Hematopoietic multipotent progenitor cell treated with erythropoietin and hydrocortisone succinate and interleukin-3 and kit ligand, for 8 days (in vitro differentiated cells): ENCODE measurements around the gene SMARCA2.

ENCODE experiments used
- DNase-seq: peaks from one replicate; pipeline ENCODE4 v3.0.0-alpha.2; 2015

The SMARCA2 gene

DNA sequence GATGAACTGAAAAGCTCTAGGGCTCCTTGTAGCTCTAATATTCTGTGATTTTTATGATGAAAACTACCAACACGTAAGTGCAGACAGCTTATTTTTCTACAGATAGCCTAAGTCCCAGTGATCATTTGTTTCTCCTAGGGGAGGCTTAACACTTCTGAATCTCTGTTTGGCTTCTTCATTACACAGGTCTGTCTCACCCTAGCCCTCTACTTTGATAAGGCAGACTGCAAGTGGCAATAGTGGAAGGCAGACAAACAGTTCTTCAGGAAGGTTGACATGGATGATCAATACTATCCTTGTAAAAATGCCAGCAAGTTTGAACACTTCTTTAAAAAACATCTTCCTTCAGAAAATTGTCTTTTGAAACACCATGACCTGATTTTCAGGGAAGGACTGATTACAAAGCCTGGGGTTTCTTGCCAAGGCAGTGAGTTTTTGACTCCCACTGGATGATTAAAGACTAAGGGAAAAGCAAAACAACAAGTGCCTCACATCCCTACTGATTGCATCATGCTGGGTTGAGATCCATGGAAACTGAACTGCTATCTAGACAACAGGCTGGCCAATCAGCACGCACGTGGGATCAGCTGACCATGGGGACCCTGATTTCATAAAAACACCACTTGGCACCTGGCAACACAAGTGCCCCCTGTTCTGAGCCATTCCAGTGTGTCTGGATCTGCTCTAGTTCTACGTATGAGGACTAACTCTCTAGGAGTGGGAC is 212.2 kb downstream of the SMARCA2 start:
- no peak for DNase-seq

DNA sequence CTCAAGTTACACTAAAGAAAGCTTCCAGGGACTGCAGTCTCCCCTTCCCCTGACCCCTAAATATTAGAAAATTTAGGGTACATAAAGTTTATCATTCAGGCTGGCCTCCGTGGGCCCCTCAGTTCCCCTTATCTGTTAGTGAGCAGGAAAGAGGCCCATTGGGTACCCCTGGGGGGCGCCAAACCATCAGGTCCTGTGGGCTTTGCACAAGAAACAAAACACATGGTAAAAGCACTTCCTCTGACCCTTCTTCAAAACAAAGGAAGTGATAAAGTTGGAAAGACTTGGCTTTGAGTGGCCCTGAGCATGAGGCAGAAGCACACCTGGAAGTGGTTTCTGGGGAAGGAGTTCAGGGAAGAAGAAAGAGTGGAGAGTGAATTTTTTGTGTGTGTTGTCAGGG is 213.0 kb downstream of the SMARCA2 start:
- DNase-seq = peak; percentile 55

DNA sequence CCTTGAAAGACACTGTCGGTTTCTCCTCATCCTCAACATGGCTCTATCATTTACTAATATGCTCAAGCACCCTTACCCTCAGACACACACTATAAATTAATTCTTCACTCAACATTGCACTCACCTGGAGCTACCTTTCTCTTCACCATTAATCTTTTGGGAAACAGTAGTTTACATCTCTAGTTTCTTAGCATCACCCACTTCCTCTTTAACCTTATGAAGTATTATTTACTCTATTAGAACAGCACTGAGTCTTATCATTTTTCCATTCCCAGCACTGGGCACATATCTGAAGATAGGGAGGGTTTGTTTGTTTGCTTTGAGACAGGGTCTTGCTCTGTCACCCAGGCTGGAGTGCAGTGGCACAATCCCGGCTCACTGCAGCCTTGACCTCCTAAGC is 213.5 kb downstream of the SMARCA2 start:
- DNase-seq = no peak

DNA sequence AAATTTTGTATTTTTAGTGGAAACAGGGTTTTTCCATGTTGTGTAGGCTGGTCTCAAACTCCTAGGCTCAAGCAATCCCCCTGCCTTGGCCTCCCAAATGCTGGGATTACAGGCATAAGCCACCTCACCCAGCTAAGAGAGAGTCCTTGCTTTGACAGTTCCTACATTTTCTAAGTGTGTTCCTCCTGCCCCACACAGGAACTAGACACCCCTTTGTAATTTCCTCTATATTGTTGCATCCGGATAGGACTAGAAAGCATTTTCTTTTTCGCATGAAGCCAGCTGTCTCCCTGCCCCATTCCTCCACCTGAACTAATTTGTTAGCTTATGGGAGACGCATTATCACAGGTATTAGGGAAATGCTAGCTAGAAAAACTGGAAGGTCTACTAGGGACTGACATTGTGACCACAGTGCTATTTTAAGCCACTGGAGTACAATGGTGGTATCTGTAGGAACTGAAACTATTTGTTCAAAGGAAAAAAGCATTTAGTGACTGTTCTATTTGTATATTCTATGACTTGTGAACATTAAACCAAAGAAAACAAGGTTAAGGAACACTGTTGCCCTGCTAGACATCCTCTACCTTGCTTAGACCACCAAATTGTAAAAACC is 214.1 kb downstream of the SMARCA2 start:
- DNase-seq = no peak

DNA sequence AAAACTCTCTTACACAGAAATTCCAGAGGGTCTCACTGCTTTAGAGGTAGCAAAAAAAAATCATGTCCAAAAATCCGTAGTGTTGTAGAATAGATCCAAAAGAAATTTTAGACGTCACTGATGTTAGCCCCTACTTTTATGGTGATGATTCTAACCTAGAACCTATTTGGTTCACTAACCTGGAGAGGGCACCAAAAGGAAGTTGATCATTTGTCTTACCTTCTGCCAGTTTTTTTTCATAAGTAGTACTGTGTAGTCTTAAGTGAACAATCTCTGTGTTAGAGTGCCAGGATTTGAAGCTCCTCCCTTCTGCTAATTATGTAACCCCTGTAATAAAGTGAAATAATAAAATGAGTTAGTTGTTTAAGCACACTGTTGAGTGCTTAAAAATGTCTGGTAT is 215.2 kb downstream of the SMARCA2 start:
- no peak for DNase-seq

DNA sequence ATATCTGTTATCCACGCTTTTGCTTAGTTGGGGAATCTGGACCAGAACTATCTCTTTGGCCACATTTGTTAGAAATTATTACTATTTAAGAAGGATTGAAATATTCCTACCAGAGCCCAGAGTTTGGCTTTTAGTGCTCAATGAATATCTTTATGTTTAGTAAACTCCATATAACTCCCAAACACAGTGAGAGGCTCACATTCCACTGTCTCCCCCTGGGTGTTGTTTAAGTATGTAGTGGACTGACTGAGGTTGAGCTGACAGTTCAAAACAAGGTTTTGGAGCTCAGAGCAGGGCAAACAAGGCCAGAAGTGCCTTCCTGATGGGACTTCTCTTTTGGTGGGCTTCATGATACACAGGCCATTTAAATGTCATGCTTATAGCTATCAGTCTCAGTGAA is 216.0 kb downstream of the SMARCA2 start:
- no peak for DNase-seq

DNA sequence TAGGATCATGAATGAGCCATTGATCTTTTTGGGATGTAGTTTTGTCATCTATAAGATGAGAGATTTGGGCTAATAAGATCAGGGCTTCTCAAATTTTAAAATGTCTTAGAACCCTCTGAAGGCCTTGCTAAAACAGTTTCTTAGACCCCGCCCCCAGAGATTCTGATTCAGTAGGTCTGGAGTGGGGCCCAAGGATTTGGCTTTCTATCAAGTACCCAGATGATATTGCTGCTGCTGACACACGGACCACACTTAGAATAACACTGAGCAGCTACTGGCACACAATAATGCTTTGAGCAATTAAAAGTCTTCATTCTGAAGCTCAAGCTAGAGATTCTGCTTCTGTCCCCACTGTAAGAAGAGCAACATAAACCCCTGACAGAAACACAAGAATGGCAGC is 216.7 kb downstream of the SMARCA2 start:
- no peak for DNase-seq

DNA sequence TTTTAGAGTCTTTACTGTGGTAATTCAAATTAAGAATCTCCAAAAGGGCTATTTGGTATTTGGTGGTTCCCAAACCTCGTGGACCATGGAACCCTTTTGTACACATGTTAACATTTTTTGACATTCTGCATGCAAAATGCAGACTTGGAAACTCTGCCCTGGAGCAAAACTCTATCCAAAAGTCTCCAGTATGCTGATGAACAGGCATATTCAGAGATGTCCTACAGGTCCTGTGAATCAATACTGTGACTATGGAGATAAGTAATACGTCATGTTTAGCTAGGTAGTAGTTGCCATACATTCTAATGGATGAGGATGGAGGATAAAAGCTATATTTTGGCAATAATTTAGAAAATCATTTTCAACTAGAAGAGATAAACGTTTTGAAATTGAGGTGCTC is 218.1 kb downstream of the SMARCA2 start:
- no peak for DNase-seq

DNA sequence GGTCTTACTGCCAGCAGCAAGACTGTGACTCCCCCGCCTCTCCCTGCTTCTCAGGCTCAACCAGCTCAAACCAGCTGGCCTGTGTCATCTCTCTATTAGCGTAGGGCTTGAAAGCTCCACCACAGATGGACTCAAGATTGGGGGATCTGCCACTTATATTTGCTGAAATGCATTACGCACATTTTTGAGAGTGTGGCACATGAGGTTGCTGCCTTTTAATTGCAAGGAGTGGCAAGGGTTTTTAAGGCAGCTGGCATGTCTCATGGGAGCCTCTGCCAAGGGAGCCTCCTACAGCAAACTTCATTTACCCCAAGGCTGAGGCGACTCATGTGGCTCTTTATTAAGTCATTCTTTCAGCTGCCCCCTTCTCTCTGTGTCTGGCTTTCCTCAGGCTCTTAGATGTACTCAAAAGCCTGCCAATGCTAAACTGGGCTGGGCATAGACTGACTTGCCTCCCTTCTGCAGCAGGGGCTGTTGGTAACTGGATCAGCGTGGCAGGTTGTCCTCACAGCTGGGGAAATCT is 219.3 kb downstream of the SMARCA2 start:
- no peak for DNase-seq

DNA sequence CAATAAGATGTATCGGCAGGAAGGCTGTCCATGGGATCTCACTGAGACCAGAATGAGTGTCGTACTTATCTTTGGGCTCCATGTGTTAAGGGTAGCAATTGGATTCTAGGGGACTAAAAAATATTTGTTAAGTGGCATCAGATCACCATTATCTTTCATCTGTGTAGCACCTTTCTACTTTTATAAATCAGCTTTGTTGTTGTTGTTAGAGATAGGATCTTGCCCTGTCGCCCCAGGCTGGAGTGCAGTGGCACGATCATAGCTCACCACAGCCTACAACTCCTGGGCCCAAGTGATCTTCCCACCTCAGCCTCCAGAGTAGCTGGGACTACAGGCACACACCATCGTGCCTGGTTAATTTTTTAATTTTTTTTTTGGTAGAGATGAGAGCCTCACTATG is 220.5 kb downstream of the SMARCA2 start:
- DNase-seq = no peak

DNA sequence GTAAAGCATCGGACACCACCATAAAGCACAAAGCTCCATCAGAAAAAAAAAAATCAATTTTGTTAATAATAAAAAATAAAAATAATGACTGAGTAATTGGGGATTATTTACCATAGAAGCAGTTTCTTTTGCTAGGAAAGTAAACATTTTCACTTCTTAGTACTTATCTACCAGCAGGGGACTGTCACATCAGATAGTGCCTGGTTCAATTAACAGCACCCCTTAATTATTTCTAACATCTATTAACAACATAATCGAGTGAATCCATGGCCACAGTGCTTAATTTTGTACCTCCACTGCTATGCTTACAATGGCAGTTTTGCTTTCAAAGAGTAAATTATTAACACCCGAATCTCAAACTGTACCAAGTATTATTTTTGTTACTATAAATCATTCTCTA is 221.7 kb downstream of the SMARCA2 start:
- DNase-seq = no peak

DNA sequence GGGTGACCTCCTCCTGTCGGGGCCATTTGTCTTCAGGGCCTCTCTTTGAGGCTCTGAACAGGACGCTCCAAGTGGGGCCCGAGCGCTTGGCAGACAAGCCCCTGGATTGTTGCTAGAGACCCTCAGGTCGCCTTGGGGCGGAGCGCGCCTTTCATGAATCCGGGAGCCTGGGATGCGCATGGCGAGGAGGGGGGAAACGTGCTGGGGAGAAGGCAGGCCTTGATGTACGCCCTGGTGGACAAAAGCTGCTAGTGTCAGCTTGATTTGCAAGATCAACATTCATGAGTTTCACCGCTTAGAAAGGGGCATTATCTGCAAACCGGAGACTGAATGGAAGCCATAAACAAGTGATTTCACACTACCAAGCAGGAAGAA is 226.3 kb downstream of the SMARCA2 start:
- no peak for DNase-seq

DNA sequence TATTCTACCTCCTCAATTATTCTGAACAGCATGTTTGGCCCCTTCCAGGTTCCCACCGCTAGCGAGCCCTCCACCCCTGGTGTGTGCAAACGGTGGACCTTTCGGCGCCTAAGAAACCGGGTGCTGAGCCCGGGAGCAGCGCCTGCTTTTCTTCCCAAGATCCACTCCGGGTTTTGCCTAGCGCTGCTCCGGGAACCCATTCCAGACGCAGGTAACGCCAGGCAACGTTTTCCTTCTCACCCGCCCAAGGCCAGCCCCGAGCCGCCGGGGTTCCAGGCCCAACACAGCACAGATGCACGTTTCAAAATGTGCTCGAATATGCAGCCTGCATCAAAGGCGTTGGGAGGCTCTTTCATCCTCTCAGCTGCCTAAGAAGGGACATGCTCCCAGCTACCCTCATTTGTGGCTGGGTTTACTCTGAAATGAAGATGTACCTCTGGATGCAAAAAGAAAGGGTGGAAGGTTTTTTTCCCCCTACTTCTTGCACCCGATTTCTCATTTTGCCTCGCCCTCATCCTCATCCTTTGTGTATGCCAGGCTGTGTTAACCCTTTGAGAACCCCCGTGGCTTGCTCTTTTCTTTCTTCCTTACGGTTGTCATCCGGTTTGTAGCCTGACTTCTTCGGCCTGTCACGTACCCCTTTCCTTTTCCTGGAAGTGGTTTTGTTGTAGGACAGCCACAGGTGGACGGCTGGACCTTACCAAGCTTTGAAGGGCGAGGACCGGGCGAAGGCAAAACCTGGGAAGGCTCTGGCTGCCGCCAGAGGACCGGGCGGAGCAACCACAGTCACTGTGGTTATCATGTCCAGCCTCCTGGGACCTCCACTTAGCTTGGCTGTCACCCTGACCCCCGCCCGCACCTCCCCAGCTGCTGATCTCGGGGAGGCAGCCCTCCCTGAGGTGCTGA is 226.9 kb downstream of the SMARCA2 start:
- peak; percentile 76 for DNase-seq

DNA sequence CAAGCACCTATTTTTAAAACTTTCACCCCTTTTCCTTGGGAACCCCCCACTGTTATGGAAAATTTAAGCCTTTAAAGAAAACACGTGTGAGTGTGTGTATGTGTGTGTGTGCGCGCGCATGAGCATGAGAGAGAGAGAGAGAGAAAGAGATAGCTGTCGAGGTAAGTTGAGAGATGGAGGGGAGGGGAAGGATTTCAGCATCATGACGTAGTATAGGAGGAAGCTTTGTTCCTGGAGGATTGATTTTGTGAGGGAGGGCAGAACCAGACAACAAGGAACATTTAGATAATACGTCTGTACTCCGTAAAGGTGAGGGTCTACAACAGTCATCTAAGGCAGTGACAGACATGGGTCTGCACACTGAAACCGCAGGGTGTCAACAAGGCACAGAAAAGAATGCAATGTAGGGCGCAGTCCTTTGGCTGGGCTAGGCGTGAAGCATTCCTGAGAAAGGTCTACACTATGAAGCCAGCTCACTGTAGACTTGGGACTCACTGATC is 227.7 kb downstream of the SMARCA2 start:
- no peak for DNase-seq
